NOMO-1 treated with dmso at 0.1 percent for 144 hours (cell line): ENCODE data around the gene CNTNAP2.
"Not testable (repeated sequence)": the region's sequence is repeated elsewhere in the genome, so short reads cannot be mapped to it uniquely, and the experiment has no call there.

ENCODE experiments used
- DNase-seq: peaks from one replicate; lab custom pipeline; 2025; ENCODE audit not compliant: unreplicated experiment; lab: John Stamatoyannopoulos, UW

CNTNAP2 gene

DNA sequence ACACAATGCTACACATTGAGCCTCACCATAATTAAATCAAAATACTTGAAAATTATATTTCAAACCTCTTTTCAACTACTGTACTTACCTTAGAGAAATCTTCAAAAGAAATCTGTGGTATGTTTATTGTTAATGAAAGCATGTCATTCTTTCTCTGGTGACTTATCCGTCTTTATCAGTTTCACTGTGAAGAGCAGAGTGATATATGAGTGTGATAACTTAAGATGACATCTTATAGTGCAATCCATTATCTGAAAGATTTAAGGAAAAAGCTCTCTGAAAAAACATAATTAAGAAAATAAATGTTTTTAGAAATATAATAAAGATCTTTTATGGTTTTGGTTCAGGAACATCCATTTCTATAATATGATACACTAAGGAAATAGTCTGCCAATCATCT, 1562.3 kb downstream of the CNTNAP2 start:
- no peak for DNase-seq

DNA sequence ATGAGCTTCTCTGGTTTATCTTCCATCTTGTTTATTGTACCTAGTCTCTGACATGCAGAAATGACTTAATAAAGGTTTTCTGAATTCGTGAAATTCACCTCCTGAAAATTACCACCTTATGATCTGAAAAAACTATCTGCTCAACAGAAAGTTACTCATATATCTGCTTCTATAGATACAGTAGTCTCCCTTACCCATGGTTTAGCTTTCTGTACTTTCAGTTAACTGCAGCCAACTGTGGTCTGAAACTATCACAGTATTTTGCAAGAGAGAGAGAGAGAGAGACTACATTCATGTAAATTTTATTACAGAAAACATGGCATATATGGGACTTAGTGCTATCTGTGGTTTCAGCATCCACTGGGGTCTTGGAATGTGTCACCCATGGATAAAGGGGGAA, 1564.9 kb downstream of the CNTNAP2 start:
- no peak for DNase-seq

DNA sequence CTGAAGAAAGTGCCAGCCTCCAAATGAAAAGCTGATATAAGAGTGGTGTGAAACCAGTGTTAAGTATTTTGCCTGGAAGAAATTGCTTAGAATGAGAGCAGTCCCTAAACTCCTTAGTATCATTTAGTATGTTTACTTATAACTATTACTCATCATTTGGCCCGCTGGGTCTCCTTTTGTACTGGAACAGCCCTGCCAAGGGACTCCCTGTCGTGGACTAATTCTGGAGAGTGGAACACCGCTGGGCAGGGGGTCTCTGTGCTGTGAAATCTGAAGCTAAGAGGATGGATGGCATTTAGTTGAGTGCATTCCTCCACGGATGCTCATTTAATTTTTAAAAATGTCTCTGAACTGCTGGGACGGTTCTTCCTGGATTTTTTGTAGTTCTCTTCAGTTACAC, 1584.1 kb downstream of the CNTNAP2 start:
- DNase-seq = no peak

GRCh38 chr7:147707926-147708325, 1591.3 kb downstream of the CNTNAP2 start:
- DNase-seq = no peak

DNA sequence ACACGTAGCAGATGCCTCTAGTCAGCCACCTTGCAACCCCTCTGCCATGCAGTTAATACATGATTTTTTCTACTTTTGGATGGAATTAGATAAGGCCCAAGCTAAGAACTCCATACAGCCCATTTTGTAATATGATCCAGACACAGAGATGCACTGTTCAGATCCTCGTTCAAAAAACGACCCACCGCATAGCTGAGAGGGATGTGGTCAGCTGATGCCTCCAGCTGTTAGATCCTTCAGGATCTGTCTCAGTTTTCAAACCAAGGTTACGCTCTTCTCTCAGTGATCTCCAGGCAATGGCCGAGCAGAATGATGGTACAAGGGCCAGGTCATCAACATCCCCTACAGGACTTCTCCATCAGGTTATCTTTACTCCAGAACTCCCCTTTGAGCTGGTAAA, 1592.3 kb downstream of the CNTNAP2 start:
- DNase-seq = no peak

- DNase-seq = peak; percentile 2
These were observed 1594.8 kb downstream of the CNTNAP2 start for GRCh38 chr7:147711447-147711846.

- no peak for DNase-seq
These were observed 1605.6 kb downstream of the CNTNAP2 start for GRCh38 chr7:147721962-147722830.

GRCh38 chr7:147723536-147723935, 1606.9 kb downstream of the CNTNAP2 start:
- no peak for DNase-seq

DNA sequence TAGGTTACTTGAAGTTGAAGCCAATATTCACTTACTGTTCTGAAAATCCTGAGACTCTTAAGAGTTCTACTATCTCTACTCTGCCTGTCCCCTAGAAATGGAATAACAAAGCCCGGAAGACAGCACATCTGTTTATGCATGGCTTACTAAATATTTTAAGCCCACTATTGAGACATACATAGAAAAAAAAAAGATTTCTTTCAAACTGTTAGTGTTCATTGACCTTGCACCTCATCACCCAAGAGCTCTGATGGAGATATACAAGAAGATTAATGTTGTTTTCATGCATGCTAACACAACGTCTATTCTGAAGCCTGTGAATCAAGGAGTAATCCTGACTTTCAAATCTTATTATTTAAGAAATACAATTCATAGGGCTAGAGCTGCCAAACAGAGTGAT, 1614.7 kb downstream of the CNTNAP2 start:
- no peak for DNase-seq

- not testable (repeated sequence) for DNase-seq
These were observed 1621.1 kb downstream of the CNTNAP2 start for GRCh38 chr7:147737559-147738214.

DNA sequence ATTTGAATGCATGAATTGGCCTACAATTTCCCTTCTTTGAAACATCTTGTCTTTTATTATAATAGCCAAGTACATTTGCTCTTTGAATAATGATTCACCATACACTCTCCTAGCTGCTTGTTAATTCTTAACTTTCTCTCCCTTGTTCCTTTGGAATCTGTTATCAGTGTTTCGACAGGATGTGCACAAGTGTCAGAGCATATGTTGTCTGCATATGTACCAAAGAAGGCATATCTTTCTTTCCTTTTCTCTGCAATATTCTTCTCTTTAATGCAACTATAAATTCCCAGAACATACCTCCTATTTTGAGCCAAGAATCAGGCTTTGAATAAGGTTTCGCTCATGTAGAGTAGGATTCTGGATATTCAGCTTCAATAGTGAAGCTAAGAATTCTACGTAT, 1625.7 kb downstream of the CNTNAP2 start:
- DNase-seq = no peak

GRCh38 chr7:147756300-147756699, 1639.7 kb downstream of the CNTNAP2 start:
- no peak for DNase-seq

- no peak for DNase-seq
These were observed 1642.8 kb downstream of the CNTNAP2 start for GRCh38 chr7:147759327-147759943.

DNA sequence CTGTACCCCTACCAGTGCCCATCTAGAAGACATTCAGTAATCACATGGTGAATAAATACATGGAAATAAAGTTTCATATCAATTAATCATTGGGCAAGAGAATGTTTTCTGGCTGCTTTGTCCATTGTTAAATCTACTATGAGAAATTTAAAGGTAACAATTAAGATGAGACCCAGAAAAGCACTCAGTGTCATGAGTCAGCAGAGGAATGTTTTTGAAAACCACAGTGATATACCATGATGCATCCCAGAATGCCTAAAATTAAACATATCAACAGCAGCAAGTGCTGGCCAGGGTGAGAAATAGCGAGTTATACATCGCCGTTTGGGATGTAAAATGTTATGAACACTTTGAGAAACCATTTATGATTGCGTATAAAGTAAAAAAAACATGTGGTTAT, 1648.7 kb downstream of the CNTNAP2 start:
- no peak for DNase-seq

DNA sequence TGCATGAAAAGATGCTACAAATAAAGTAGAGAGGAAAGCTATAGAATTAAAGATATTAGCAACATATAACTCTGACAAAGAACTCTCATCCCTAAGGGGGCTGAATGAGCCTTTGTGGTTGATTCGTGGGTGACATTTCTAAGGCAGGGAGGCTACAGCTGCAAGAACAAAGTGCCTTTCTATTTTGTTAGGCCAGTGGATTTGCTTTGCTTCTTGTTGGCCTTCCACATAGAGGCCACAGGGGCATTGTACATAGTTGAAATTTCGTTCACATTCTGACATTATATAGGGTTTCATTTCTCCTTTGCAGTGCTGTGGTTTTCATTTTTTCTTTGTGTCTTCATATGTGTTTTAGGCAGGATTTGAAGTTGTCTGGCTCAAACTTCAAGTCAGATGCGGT, 1654.7 kb downstream of the CNTNAP2 start:
- DNase-seq = no peak

DNA sequence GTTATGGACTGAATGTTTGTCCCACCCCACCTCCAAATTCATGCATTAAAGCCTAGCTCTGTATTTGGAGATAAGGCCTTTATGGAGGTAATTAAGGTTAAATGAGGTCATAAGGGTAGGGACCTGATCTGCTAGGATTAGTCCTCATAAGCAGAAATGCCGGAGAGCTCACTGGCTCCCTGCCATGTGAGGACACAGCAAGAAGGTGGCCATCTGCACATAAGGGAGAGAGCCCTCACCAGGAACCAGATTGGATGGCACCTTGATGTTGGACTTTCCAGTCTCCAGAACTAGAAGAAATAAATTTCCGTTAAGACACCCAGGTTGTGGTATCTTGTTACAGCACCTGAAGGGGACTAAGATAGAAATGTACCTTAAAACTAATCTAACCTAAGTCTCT, 1657.9 kb downstream of the CNTNAP2 start:
- no peak for DNase-seq

DNA sequence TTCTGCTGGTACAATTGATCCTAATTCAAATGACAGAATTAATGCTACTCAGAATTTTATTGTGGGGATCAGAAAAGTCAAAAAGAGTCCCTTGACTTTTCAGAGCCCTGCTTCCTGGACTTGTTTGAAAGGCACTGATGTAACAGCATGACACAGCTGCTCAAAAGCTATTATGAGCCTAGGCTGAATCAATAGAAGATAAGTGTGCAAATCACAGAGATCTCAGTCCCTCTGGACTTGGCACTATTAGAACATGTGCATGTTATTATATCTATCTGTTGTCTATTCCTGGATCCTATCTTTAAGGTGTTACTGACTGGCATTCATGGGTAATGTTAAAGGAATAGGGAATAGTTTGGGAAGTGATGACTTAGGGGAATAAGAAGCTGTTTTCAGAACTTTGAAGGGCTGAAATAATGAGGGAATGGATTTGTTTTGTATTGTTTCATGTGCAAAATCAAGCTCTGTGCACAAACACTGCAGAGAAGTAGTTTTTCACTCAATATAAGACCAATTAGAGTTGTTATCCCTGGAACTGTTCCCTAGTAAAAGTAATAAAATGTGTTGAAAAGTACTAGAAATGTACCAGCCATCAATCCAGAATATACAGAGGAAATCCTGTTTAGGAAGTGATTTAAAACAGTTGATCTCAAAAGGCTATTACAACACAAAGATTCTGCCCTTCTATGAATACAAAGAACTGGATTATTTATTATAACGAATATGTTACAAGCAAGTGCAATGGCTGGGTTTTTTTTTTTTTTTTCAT, 1659.1 kb downstream of the CNTNAP2 start:
- no peak for DNase-seq

GRCh38 chr7:147777309-147777708, 1660.7 kb downstream of the CNTNAP2 start:
- DNase-seq = no peak

DNA sequence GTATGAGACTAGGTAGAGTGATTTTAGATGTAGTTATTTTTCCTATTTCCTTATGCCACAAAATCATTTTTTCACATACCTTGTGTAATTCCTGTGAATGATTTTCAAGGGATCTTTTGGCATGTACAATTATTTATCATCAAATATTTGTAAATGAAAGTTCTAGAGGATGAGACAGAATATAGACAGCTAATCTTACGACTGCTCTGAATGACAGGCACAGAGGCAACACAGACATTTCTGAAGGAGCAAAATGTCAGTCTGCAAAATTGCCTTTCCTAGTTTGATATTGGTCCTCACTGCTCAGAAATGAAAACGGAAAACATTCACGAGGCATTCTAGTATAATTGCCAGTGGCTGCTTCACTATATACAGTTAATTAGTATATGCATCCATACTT, 1663.3 kb downstream of the CNTNAP2 start:
- DNase-seq = no peak

GRCh38 chr7:147796581-147796980, 1680.0 kb downstream of the CNTNAP2 start:
- no peak for DNase-seq

GRCh38 chr7:147798001-147798400, 1681.4 kb downstream of the CNTNAP2 start:
- DNase-seq = no peak
